GM18505 (cell line): Measurements from ENCODE around the gene ABL2.
"Not testable (repeated sequence)": the region's sequence is repeated elsewhere in the genome, so short reads cannot be mapped to it uniquely, and the experiment has no call there.

Source experiments
- ATAC-seq: cut with Tn5 transposase; IDR thresholded peaks from one replicate; pipeline ENCODE4 v1.9.1; 2021; ENCODE audit not compliant: unreplicated experiment
- POLR2A ChIP-seq: IDR thresholded peaks from 4 replicates; pipeline ENCODE4 v1.6.1; 2011; ENCODE audit warnings: borderline replicate concordance; ENCODE audit not compliant: insufficient read depth, insufficient read length; ENCODE audit errors: extremely low read depth

The ABL2 gene

GRCh38 chr1:179234863-179235262 is 5.4 kb upstream of the ABL2 start:
- no peak for ATAC-seq
- no peak for TF ChIP-seq POLR2A

GRCh38 chr1:179231923-179232322 is 2.4 kb upstream of the ABL2 start:
- no peak for TF ChIP-seq POLR2A
- no peak for ATAC-seq

GRCh38 chr1:179230721-179231120 is 1.2 kb upstream of the ABL2 start:
- no peak for ATAC-seq
- TF ChIP-seq POLR2A: no peak

- ATAC-seq: no peak
- no peak for TF ChIP-seq POLR2A
Measured at GRCh38 chr1:179230251-179230650, 774 bp upstream of the ABL2 start.

- TF ChIP-seq POLR2A: no peak
- no peak for ATAC-seq
Measured at GRCh38 chr1:179228783-179229213, 679 bp downstream of the ABL2 start.

- TF ChIP-seq POLR2A: no peak
- no peak for ATAC-seq
Measured at GRCh38 chr1:179226738-179227137, 2.7 kb downstream of the ABL2 start.

GRCh38 chr1:179224466-179224865 is 5.0 kb downstream of the ABL2 start:
- not testable (repeated sequence) for ATAC-seq

GRCh38 chr1:179221121-179221520 is 8.4 kb downstream of the ABL2 start:
- not testable (repeated sequence) for ATAC-seq

GRCh38 chr1:179217943-179218507 is 11.5 kb downstream of the ABL2 start:
- no peak for ATAC-seq
- TF ChIP-seq POLR2A: no peak

GRCh38 chr1:179213317-179213716 is 16.2 kb downstream of the ABL2 start:
- ATAC-seq: not testable (repeated sequence)

GRCh38 chr1:179208681-179209477 is 20.6 kb downstream of the ABL2 start:
- TF ChIP-seq POLR2A: no peak
- no peak for ATAC-seq

GRCh38 chr1:179206812-179207211 is 22.7 kb downstream of the ABL2 start:
- ATAC-seq: no peak
- no peak for TF ChIP-seq POLR2A

GRCh38 chr1:179205284-179205683 is 24.2 kb downstream of the ABL2 start:
- no peak for ATAC-seq
- no peak for TF ChIP-seq POLR2A

- no peak for ATAC-seq
- no peak for TF ChIP-seq POLR2A
Measured at GRCh38 chr1:179202161-179202560, 27.3 kb downstream of the ABL2 start.

GRCh38 chr1:179200586-179200985 is 28.9 kb downstream of the ABL2 start:
- no peak for ATAC-seq
- TF ChIP-seq POLR2A: no peak
